BE2C (cell line): Measurements from ENCODE around the gene SLC7A8.
A peak's percentile ranks its signal among the peaks of the same experiment; 100 is the strongest.

Source experiments
- DNase-seq: peaks from one replicate; pipeline ENCODE4 v3.0.0-alpha.2; 2020
- H3K27me3 ChIP-seq: fragments of 250-450 bp; sonication (Bioruptor Pico); 2 replicates; pipeline ENCODE4 v1.5.1; 2020; ENCODE audit warnings: mild to moderate bottlenecking
- H3K36me3 ChIP-seq: fragments of 250-450 bp; sonication (Bioruptor Pico); 2 replicates; pipeline ENCODE4 v1.5.1; 2020; ENCODE audit warnings: mild to moderate bottlenecking
- H3K4me1 ChIP-seq: fragments of 250-450 bp; sonication (Bioruptor Pico); 2 replicates; pipeline ENCODE4 v1.5.1; 2020
- H3K4me3 ChIP-seq: 2 replicates; pipeline ENCODE4 v1.5.1; 2011; ENCODE audit warnings: low read depth, low read length
- H3K9me3 ChIP-seq: fragments of 250-450 bp; sonication (Bioruptor Pico); 2 replicates; pipeline ENCODE4 v1.5.1; 2020
- CTCF ChIP-seq: IDR thresholded peaks from 2 replicates; pipeline ENCODE4 v1.5.1; 2012; ENCODE audit warnings: mild to moderate bottlenecking, low read depth, low read length

SLC7A8 gene

GRCh38 chr14:23097786-23098185 is 85.7 kb downstream of the SLC7A8 start:
- no peak for DNase-seq
- Histone ChIP-seq H3K4me3 (no peak overlapping the region), H3K36me3 (peaks cover 12% of the 10 kb centered on the region), H3K9me3 (no peaks in the 10 kb centered on the region), H3K4me1 (no peaks in the 10 kb centered on the region), H3K27me3 (peaks cover 2% of the 10 kb centered on the region; the same call in 1 of the 2 replicates)
- no peak for TF ChIP-seq CTCF

- peaks cover 23% of the 10 kb centered on the region for H3K36me3 ChIP-seq
- DNase-seq, result peak; percentile 99
- H3K27me3 ChIP-seq, result no peaks in the 10 kb centered on the region
- TF ChIP-seq CTCF, result no peak
- no peaks in the 10 kb centered on the region for H3K4me1 ChIP-seq
- H3K9me3 ChIP-seq, result no peaks in the 10 kb centered on the region
- H3K4me3 ChIP-seq, result peak within 1 kb of the TSS; percentile 82
Observed at GRCh38 chr14:23095196-23096108, 88.0 kb downstream of the SLC7A8 start, which contains the start of gene C14orf119. C14orf119 (plus strand) TSS chr14:23095505; CDS start chr14:23097659, 2,154 bp downstream.

- Histone ChIP-seq H3K36me3 (peaks cover 30% of the 10 kb centered on the region), H3K4me3 (peak within 1 kb of the TSS; percentile 82), H3K9me3 (no peaks in the 10 kb centered on the region), H3K4me1 (no peaks in the 10 kb centered on the region), H3K27me3 (no peaks in the 10 kb centered on the region)
- DNase-seq, result no peak
- TF ChIP-seq CTCF, result no peak
Observed at GRCh38 chr14:23094666-23095195, 88.7 kb downstream of the SLC7A8 start, which contains the start of gene ACIN1. ACIN1 (minus strand) TSS chr14:23095136; CDS start chr14:23095112, 24 bp downstream.

GRCh38 chr14:23093991-23094665 is 89.3 kb downstream of the SLC7A8 start:
- DNase-seq, result peak; percentile 83
- Histone ChIP-seq H3K4me1 (no peaks in the 10 kb centered on the region), H3K9me3 (no peaks in the 10 kb centered on the region), H3K4me3 (peak overlapping the region; percentile 82), H3K36me3 (peaks cover 36% of the 10 kb centered on the region), H3K27me3 (no peaks in the 10 kb centered on the region)
- peak; percentile 36 for TF ChIP-seq CTCF

- peak overlapping the region; percentile 82 for H3K4me3 ChIP-seq
- no peak for DNase-seq
- no peak for TF ChIP-seq CTCF
- no peaks in the 10 kb centered on the region for H3K9me3 ChIP-seq
- peaks cover 42% of the 10 kb centered on the region for H3K36me3 ChIP-seq
- no peaks in the 10 kb centered on the region for H3K27me3 ChIP-seq
- H3K4me1 ChIP-seq, result no peaks in the 10 kb centered on the region
Observed at GRCh38 chr14:23093526-23093925, 89.9 kb downstream of the SLC7A8 start.
